Central memory CD4-positive, alpha-beta T cell (primary cell): Measurements from ENCODE around the gene RGS4.
"Not testable (repeated sequence)": the region's sequence is repeated elsewhere in the genome, so short reads cannot be mapped to it uniquely, and the experiment has no call there.

Experiments used
- DNase-seq: peaks from one replicate; pipeline ENCODE4 v3.0.0; 2022

The RGS4 gene

GRCh38 chr1:163069655-163070277 is 605 bp downstream of the RGS4 start:
- DNase-seq = no peak

DNA sequence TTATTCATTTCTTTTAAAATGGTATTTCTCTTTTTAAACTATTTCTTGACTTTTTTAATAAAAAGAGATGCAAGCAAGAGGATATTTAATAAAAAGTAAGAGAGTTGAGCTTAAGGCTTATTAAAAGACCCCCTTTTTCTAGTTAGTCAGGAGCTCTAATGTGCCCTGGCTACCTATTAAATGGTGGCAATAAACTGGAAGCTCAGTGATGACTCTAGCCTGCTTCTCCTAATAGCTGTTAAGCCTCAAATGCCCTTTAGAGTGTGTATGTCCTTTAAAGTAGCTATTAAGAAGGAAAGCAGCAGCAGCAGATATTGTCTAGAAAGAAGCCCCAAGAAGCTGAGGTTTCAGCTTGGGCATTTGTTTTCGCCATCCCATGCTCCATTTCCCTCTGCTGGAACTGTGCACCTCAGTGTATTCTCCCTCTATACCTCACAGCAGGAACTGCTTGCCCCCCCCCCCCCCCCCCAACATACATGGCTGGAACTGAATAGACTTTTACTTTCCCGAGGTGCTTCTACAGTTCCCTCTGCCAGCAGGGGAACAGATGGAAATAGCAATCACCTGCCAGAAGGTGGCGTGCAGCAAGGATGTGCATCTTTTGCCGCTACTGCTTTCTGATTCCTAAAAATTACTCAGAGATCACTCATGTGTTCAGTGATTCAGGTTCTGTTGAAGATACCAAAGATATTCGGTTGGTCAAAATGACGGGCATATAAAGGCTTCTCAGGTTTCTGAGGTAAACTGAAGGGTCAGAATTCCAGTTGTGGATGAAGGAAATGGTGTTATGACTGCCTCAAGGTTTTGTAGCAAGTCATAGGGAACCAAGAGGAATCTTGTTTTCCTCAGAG is 2.5 kb downstream of the RGS4 start:
- DNase-seq = no peak

GRCh38 chr1:163072658-163073057 is 3.5 kb downstream of the RGS4 start:
- DNase-seq = no peak

GRCh38 chr1:163074004-163074403 is 4.8 kb downstream of the RGS4 start:
- no peak for DNase-seq

DNA sequence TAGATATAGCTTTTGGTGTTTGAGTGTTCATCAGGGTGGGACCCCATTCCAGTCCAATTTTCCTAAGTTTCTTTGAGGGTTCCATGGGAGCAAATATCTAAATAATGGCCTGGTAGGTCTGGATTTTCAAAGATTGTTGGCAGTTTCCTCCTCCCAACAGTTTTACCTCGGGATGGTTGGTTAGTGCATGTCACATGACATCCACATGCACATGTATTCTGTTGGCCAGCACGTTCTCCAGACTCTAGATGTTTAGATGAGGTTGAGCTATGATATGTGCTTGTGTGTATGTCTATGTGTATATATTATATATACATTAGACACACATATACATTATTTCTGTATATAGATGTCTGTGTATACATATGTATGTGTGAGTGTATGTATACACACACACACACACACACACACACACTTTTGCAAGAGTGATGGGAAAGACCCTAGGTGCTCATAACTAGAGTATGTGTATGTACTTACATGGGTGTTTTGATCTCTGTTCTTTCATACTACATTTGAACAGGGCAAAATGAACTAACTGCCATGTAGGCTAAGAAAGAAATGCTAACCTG is 5.6 kb downstream of the RGS4 start:
- DNase-seq = no peak

GRCh38 chr1:163076044-163076443 is 6.9 kb downstream of the RGS4 start:
- no peak for DNase-seq

DNA sequence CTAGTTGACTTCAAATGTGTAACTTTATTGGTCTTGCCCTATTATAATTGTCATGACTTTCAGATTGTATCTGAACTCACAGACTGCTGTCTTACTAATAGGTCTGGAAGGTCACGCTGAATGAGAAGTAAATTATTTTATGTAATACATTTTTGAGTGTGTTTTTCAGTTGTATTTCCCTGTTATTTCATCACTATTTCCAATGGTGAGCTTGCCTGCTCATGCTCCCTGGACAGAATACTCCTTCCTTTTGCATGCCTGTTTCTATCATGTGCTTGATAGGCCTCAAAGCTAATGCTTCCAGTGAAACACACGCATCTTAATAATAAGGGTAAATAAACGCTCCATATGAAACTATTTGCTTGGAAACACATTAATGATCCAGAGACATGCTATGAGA is 7.3 kb downstream of the RGS4 start:
- no peak for DNase-seq

DNA sequence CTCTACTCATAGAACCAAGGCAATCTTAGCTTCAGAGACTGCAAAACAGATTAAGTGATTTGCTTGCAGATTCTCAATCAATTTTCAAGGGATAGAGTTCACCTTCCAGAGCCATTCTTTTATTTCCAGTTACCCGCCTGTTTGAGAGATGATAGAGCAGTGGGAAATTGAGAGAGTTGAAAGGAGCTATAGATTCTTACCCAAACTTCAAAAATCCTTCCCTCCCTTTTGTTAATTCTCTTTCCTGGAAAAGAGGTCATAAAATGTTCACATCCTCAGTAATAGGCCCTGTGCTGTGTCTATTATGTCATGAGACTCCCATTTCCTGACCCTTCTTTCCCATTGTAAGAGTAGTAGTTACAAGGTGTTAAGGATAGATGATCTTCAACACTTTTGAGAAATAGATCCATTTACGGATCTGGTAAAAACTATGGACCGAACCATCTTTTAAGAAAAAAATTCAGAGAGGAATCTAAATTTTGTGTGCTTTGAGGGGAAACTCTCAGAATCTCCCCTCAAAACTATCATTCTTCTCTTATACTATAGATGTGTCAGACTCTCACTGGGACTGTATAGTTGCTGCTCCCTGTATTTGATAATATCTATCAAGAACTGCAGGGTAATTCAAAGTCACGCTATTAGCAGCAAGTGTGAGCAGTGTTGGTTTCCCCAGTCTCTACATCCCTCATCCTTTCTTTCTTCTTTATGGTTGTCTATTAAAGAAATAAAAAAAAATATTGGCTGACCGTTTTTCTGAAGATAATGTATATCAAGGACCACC is 8.0 kb downstream of the RGS4 start:
- no peak for DNase-seq

DNA sequence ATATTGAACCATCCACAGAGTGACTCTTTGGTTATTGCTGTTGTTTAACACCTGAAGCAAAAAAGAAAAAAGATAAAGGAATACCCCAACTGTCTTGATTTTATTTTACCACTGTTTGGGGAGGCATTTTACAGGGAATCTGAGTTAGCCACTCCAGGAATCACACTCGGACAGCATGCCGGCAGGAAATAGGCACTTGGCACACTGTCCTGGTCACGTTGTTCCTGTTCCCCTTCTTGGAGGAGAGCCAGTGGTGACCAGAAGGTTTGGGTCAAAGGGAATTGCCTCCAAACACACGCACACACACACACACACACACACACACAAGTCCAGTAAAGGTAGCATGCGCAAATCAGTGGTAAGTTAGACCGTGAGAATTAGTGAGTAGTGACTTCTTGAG is 13.8 kb downstream of the RGS4 start:
- no peak for DNase-seq

DNA sequence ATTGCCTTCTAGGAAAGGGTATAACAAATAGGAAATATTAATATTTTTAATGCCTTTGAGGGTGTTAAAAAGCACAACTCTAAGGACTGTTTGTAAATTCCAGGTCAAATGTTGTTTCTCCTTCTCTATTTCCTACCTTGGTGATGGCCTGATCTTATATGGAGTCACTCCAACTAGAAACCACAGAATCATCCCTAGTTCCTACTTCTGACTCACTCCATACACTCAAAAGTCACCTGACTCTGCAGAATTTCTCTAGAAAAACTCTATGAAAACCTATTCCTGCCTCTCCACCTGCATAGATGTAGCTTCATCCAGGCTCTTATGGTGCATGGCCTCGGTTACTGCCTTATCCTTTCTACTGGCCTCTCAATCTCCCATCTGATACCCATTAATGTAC is 14.5 kb downstream of the RGS4 start:
- no peak for DNase-seq

- DNase-seq = no peak
These were observed 15.2 kb downstream of the RGS4 start for GRCh38 chr1:163084330-163084729.

GRCh38 chr1:163085041-163085903 is 16.1 kb downstream of the RGS4 start:
- DNase-seq = no peak

GRCh38 chr1:163085904-163086268 is 16.7 kb downstream of the RGS4 start:
- DNase-seq = no peak

GRCh38 chr1:163089117-163089516 is 20.0 kb downstream of the RGS4 start:
- not testable (repeated sequence) for DNase-seq

DNA sequence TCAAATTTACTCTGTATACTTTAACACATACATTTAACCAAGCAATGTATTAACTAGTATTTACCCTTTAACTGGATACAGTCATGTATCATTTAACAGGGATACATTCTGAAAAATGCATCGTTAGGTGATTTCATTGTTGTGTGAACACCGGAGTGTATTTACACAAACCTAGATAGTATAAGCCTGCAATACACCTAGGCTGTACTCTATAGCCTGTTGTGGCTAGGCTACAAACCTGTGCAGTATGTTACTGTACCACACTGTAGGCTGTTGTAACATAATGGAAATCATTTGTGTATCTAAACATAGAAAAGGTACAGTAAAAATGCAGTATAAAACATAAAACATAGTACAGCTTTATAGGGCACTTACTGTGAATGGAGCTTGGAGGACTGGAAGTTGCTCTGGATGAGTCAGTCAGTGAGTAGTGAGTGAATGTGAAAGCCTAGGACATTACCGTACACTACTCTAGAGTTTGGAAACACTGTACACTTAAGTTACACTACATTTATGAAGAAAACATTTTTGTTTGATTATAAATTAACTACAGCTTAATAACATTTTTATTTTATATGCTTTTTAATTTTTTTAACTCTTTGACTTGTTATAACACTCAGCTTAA is 21.3 kb downstream of the RGS4 start:
- DNase-seq = no peak

GRCh38 chr1:163093169-163093568 is 24.0 kb downstream of the RGS4 start:
- no peak for DNase-seq

- DNase-seq = no peak
These were observed 24.4 kb downstream of the RGS4 start for GRCh38 chr1:163093579-163093978.

- no peak for DNase-seq
These were observed 25.0 kb downstream of the RGS4 start for GRCh38 chr1:163094182-163094581.

- no peak for DNase-seq
These were observed 25.4 kb downstream of the RGS4 start for GRCh38 chr1:163094589-163094988.

GRCh38 chr1:163095213-163095612 is 26.1 kb downstream of the RGS4 start:
- DNase-seq = no peak

GRCh38 chr1:163102590-163102989 is 33.4 kb downstream of the RGS4 start:
- no peak for DNase-seq
